Neural cell (in vitro differentiated cells): ENCODE data around the gene ADARB1. TPM values are rescaled to one million over a fixed set of nuclear protein-coding genes. Genes with fewer than 3 reads are reported as not detected.

Source experiments
- H2AFZ ChIP-seq: fragments of 200-600, 300-800 bp; sonication (generic), shearing (Covaris generic); 2 replicates; pipeline ENCODE4 v1.6.0; 2014; ENCODE audit warnings: low read depth, mild to moderate bottlenecking, antibody characterized with exemption, low read length, moderate library complexity
- H3F3A ChIP-seq: fragments of 200-600 bp; shearing (Covaris generic); 2 replicates; pipeline ENCODE4 v1.6.1; 2016; ENCODE audit warnings: mild to moderate bottlenecking, moderate library complexity, mixed read lengths, antibody characterized with exemption, low read length; ENCODE audit not compliant: insufficient read depth, poor library complexity, severe bottlenecking
- H3K27ac ChIP-seq: fragments of 200-600, 300-800 bp; sonication (generic), shearing (Covaris generic); 2 replicates; pipeline ENCODE4 v1.5.1; 2014; ENCODE audit warnings: mild to moderate bottlenecking, low read length, moderate library complexity
- H3K27me3 ChIP-seq: fragments of 300-800, 200-600 bp; sonication (generic), shearing (Covaris generic); 2 replicates; pipeline ENCODE4 v1.6.0; 2014; ENCODE audit warnings: mild to moderate bottlenecking, low read depth, low read length, moderate library complexity; ENCODE audit not compliant: insufficient read depth
- H3K36me3 ChIP-seq: fragments of 300-800, 200-600 bp; sonication (generic), shearing (Covaris generic); 2 replicates; pipeline ENCODE4 v1.5.1; 2014; ENCODE audit warnings: mild to moderate bottlenecking, antibody characterized with exemption, low read length, moderate library complexity; ENCODE audit not compliant: insufficient read depth
- H3K4me2 ChIP-seq: fragments of 300-800, 200-600 bp; sonication (generic), shearing (Covaris generic); 2 replicates; pipeline ENCODE4 v1.6.0; 2014; ENCODE audit warnings: mild to moderate bottlenecking, low read length
- H3K4me3 ChIP-seq: fragments of 300-800, 200-600 bp; sonication (generic), shearing (Covaris generic); 2 replicates; pipeline ENCODE4 v1.5.1; 2014; ENCODE audit warnings: mild to moderate bottlenecking, low read length, moderate library complexity
- H3K79me2 ChIP-seq: fragments of 200-600 bp; shearing (Covaris generic); replicated peaks from 2 replicates; pipeline ENCODE4 v1.6.0; 2014; ENCODE audit warnings: mild to moderate bottlenecking, low read length, moderate library complexity; ENCODE audit not compliant: insufficient read depth
- H3K9ac ChIP-seq: fragments of 300-800, 200-600 bp; sonication (generic), shearing (Covaris generic); 2 replicates; pipeline ENCODE4 v1.6.1; 2016; ENCODE audit warnings: mild to moderate bottlenecking, low read length, mixed read lengths
- H3K9me2 ChIP-seq: fragments of 200-600 bp; shearing (Covaris generic); 2 replicates; pipeline ENCODE4 v1.6.1; 2016; ENCODE audit warnings: mild to moderate bottlenecking, low read length, mixed read lengths; ENCODE audit not compliant: insufficient read depth
- H3K9me3 ChIP-seq: fragments of 200-600, 300-800 bp; sonication (generic), shearing (Covaris generic); 2 replicates; pipeline ENCODE4 v1.6.1; 2016; ENCODE audit warnings: mild to moderate bottlenecking, mixed run types, low read length, moderate library complexity, mixed read lengths
- H4K20me1 ChIP-seq: fragments of 200-600 bp; shearing (Covaris generic); 2 replicates; pipeline ENCODE4 v1.6.1; 2016; ENCODE audit warnings: mild to moderate bottlenecking, mixed run types; ENCODE audit not compliant: insufficient read depth
- CTCF ChIP-seq: fragments of 450-650 bp; IDR thresholded peaks from 2 replicates; pipeline ENCODE4 v1.5.1; 2014; ENCODE audit warnings: antibody characterized with exemption, mild to moderate bottlenecking, moderate library complexity; ENCODE audit not compliant: poor library complexity, severe bottlenecking
- EP300 ChIP-seq: fragments of 450-650 bp; conservative IDR thresholded peaks from 2 replicates; pipeline ENCODE4 v1.6.1; 2014; ENCODE audit warnings: antibody characterized with exemption, mild to moderate bottlenecking, moderate library complexity; ENCODE audit not compliant: poor library complexity, severe bottlenecking
- EZH2 ChIP-seq: fragments of 200-600, 300-800 bp; shearing (Covaris generic), sonication (generic); IDR thresholded peaks from 2 replicates; pipeline ENCODE4 v1.6.1; 2014; ENCODE audit warnings: antibody characterized with exemption, low read length, borderline replicate concordance, mild to moderate bottlenecking; ENCODE audit not compliant: insufficient read depth, poor library complexity, severe bottlenecking
- MXI1 ChIP-seq: fragments of 450-650 bp; conservative IDR thresholded peaks from 2 replicates; pipeline ENCODE4 v1.6.1; 2014; ENCODE audit warnings: antibody characterized with exemption, mild to moderate bottlenecking; ENCODE audit not compliant: poor library complexity, severe bottlenecking
- POLR2AphosphoS5 ChIP-seq: IDR thresholded peaks from 2 replicates; pipeline ENCODE4 v1.6.1; 2012
- RAD21 ChIP-seq: fragments of 450-650 bp; conservative IDR thresholded peaks from 2 replicates; pipeline ENCODE4 v1.6.1; 2014; ENCODE audit warnings: antibody characterized with exemption, mild to moderate bottlenecking, moderate library complexity
- REST ChIP-seq: IDR thresholded peaks from 2 replicates; pipeline ENCODE4 v1.6.1; 2012; ENCODE audit warnings: borderline replicate concordance
- SMC3 ChIP-seq: fragments of 450-650 bp; conservative IDR thresholded peaks from 2 replicates; pipeline ENCODE4 v1.6.1; 2014; ENCODE audit warnings: antibody characterized with exemption, mild to moderate bottlenecking, moderate library complexity; ENCODE audit not compliant: poor library complexity
- TAF1 ChIP-seq: IDR thresholded peaks from 2 replicates; pipeline ENCODE4 v1.6.1; 2012; ENCODE audit warnings: low read depth
- polyA plus RNA-seq: library from polyadenylated mRNA; depleted of rRNA; stranded (reverse); fragments of >200 nt; gene quantifications from 2 replicates; pipeline ENCODE4 v1.2.3, GENCODE V29; 2014

Gene ADARB1
- polyA plus RNA-seq, 1 donor from 2014 or later = 8.9 TPM

- no peak overlapping the region for H2AFZ ChIP-seq
- no peak overlapping the region for H3K4me3 ChIP-seq
- H3K27ac ChIP-seq = no peak overlapping the region
- no peak overlapping the region for H3K4me2 ChIP-seq
- H3F3A ChIP-seq = no peaks in the 10 kb centered on the region
- H3K9me3 ChIP-seq = no peaks in the 10 kb centered on the region
- no peaks in the 10 kb centered on the region for H3K27me3 ChIP-seq
- H3K36me3 ChIP-seq = no peaks in the 10 kb centered on the region
- H3K9me2 ChIP-seq = no peaks in the 10 kb centered on the region
- H3K79me2 ChIP-seq = no peaks in the 10 kb centered on the region
- no peak overlapping the region for H3K9ac ChIP-seq
- no peaks in the 10 kb centered on the region for H4K20me1 ChIP-seq
- no peak for TF ChIP-seq MXI1
- TF ChIP-seq REST = no peak
- TF ChIP-seq EP300 = no peak
- TF ChIP-seq CTCF = no peak
- TF ChIP-seq RAD21 = no peak
- no peak for TF ChIP-seq EZH2
Observed at GRCh38 chr21:45088729-45089128, 14.3 kb downstream of the ADARB1 start.

GRCh38 chr21:45089964-45090363 is 15.6 kb downstream of the ADARB1 start:
- no peaks in the 10 kb centered on the region for H3K27me3 ChIP-seq
- no peaks in the 10 kb centered on the region for H3K9me3 ChIP-seq
- no peaks in the 10 kb centered on the region for H3K79me2 ChIP-seq
- no peaks in the 10 kb centered on the region for H3F3A ChIP-seq
- no peak for TF ChIP-seq SMC3
- TF ChIP-seq CTCF = no peak
- no peak for TF ChIP-seq TAF1
- TF ChIP-seq POLR2AphosphoS5 = no peak
- no peak for TF ChIP-seq REST
- no peak for TF ChIP-seq MXI1
- no peak for TF ChIP-seq EZH2
- no peak for TF ChIP-seq RAD21
- TF ChIP-seq EP300 = no peak
- H2AFZ ChIP-seq = no peak overlapping the region
- no peak overlapping the region for H3K27ac ChIP-seq
- no peak overlapping the region for H3K4me2 ChIP-seq
- H3K36me3 ChIP-seq = no peaks in the 10 kb centered on the region
- no peaks in the 10 kb centered on the region for H3K9me2 ChIP-seq
- H3K9ac ChIP-seq = no peak overlapping the region
- H4K20me1 ChIP-seq = no peaks in the 10 kb centered on the region
- H3K4me3 ChIP-seq = no peak overlapping the region
